ENCODE results near the gene EFNA5. TPM values are rescaled to one million over a fixed set of nuclear protein-coding genes. Genes with fewer than 3 reads are reported as not detected.
A peak's percentile ranks its signal among the peaks of the same experiment; 100 is the strongest.

Gene EFNA5
- total RNA-seq, 1 donor from 2014 or later: 20.8 TPM

- peak; percentile 84 for DNase-seq
Observed at GRCh38 chr5:107389130-107389774, 281.5 kb downstream of the EFNA5 start.

DNA sequence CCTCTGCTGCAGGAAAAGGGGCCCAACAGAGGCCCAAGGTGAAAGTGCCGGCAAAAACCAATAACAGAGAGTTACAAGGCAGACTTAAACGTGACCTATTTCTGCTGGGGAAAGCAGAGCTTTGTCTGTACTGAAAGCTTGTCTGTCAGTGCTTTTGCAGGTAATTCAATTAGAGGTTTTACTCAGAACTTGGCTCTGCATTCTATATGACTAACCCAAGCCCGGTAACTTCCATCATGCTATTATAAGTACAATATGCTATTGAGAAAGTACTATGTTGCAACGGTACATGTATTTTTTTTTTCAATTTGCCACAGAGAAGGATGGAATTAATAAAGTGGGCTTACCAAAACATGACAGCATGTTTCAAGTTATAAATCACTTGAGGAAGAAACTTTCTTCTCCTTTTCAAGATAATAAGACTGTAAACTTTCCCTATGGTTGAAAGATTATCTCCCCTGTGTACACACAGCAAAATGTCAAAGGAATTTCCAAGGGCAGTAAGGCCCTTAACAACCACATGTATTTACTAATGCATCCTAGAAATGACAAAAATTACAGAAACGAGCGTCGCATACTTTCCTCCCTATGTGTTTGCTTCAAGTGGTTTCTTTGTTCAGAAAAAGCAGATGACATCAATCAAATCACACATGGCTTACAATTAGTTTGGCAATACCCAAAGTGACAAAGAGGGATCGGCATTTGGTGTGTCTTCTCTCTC lies 282.4 kb downstream of the EFNA5 start:
- DNase-seq: peak; percentile 91

GRCh38 chr5:107387526-107388140 lies 283.1 kb downstream of the EFNA5 start:
- no peak for DNase-seq

- no peak for DNase-seq
Observed at GRCh38 chr5:107385708-107386107, 285.0 kb downstream of the EFNA5 start.

DNA sequence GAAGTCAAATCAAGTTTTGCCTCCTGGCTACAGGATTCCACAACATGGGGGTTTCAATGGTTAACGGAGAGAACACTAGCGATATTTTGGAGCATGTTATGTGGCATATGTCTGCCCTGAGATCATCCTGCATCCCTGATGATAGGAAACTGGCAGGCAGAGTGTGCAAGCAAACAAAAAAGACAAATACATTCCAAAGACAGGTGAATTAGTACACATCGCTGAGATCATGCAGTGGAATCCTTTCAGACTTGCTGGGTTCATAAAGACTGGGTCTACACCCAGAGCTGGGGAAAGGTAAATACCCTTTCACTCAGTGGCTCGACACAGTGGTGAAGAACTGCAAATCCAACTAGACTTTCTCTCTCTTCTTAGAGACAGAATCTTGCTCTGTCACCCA lies 286.5 kb downstream of the EFNA5 start:
- no peak for DNase-seq

GRCh38 chr5:107383414-107383813 lies 287.3 kb downstream of the EFNA5 start:
- DNase-seq: no peak

- DNase-seq: no peak
Observed at GRCh38 chr5:107381189-107381856, 289.4 kb downstream of the EFNA5 start.

DNA sequence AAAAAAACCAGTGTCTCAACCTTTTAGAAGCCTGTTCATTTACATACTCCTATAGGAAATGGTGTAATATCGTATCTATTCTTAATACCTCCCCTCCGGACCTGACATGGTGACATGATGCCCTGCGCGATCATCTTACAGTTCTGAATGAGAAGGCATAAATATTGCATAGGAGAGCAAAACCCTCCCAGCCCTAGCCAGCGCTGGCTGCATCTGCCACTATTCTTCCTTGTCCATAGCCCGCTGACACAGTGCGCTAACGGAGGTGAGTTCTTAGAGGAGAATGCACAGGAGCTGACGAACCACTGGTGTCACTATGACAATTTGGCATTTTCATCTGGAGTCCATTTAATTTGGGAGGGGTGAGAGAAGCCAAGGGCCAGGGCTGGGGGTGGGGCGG lies 290.1 kb downstream of the EFNA5 start:
- no peak for DNase-seq

- no peak for DNase-seq
Observed at GRCh38 chr5:107378218-107378899, 292.4 kb downstream of the EFNA5 start.

GRCh38 chr5:107377277-107377609 lies 293.5 kb downstream of the EFNA5 start:
- DNase-seq: no peak

DNA sequence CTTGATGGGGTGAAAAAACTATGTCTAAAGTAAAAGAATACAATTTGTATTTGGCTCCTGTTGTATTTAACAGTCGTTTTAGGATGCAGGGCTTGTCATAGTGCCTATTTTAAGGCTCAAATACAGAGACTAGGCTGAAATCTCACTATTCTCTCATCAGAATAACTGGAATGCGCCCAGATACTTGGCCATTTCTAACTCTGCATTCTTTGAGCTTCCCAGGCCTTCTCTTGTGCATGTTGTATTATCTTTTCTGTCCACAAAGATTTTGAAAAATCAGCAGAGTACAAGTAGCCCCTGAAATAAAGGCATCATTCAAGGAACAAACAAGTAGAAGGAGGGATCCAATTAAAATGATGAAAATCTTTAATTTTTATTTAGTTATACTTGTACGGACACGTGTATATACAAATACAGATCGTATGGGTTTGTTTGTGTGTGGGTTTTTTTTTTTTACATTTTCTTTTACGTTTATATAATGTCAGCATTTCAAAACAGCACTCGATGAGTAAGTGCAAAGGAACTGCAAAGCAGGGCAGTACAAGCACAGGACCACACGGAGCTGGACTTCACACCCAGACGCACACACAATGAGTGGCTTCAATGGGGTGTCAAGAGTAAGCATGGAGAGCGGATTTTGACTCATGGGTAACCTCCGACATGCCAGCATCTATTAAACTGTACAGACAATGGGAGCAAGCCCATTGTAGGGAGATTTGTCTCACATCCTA lies 294.0 kb downstream of the EFNA5 start:
- DNase-seq: no peak

DNA sequence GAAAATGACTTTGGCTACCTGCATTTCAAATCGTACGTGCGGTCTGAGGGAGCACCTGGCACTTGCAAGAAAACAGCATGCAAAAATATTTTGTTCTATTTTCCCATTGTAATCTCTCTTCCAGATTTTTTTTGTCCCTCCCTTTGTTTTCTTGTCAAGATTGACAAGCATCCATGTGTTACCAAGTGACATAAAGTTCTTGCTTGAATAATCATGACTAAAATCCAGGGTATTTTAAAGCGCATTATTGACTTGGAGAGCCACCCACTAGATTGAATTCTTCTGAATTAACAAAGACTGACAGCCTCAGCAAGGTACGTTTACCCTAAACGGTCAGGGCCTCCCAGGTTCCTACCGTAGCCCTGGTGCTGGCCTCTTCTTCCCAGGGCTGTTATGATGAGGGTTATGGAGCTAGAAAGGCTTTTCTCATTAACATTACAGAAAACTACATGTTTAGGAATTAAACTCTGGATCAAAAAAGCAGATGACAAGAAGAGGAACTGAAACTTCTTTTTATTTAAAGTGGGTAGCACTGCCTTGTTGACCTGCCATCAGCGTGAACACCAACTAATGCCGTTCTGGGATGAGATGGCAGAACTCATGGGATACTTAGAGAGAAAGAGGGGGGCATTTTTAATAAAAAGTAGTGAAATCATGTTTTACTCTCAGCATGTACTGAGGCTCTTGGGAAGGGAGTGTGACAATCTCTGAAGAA lies 297.0 kb downstream of the EFNA5 start:
- DNase-seq: no peak

DNA sequence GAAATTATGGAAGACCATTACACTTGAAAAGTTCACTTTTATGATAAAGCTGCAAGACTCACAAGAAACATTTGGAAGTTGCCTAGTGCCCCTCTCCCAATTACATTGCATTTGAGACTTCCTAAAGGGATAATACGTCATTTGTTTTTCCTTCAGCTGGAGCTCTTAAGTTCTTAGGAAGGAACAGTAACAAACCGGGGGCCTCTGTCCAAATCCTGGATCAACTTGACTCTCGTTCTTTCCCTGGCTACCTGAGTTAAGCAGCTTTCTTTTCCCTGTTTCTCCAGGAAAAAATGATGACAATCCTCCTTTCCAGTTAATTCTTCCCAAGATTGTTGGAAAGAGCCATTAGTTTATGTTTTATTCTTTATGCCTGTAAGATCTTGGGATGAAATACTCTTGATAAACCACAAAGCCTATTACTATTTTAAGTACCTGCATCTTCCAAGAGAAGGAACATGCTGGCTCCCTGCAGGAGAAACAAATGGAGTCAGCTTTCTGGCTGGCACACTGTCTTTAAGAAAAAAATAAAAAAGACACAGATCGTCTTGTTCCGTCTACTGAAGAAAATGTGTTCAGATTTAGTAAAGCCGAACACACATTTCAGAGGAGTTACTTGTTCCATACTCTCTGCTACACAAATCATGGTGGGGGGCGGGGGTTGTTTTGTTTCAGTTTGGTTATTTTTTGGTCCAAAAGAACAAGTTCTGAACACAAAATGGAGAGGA lies 297.9 kb downstream of the EFNA5 start:
- no peak for DNase-seq

GRCh38 chr5:107370396-107370968 lies 300.3 kb downstream of the EFNA5 start:
- DNase-seq: no peak

GRCh38 chr5:107369622-107370021 lies 301.1 kb downstream of the EFNA5 start:
- no peak for DNase-seq

DNA sequence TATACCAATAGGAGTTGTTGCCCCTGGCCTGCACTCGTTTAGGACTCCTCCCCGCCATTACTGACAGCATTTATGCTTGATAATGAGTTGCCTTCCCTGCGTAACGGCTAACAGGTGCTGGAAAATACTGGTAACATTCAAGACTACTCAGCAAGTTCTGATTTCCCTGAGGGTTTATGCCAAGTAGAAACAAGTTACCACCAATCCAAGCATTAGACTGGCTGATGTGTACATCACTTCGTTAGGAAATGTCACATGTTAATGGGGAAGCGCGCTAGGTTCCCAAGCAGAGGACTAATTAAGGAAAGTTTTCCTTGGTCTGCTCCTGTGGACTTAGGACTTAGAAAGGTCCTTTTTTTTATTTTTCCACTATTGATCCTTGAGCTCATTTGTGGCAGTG lies 302.1 kb downstream of the EFNA5 start:
- no peak for DNase-seq

GRCh38 chr5:107367939-107368338 lies 302.8 kb downstream of the EFNA5 start:
- no peak for DNase-seq

DNA sequence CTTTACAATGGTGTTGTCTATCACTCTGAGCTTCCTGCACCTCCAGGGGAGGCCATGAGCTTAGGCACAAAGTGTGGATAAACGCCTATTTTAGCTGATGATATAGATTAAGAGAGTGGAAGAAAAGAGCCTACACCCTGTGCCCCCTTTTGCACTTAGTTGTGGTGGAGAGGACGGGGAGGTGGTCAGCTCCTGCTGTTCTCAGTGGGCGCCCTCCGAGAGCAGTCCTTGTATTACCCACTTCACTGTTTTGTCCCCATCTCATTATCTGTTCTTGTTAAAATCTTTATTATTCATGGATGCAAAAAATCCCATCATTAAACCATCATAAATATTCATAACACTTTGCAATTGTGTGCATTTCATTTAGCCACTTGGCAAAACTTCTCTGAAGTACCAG lies 303.3 kb downstream of the EFNA5 start:
- DNase-seq: no peak

DNA sequence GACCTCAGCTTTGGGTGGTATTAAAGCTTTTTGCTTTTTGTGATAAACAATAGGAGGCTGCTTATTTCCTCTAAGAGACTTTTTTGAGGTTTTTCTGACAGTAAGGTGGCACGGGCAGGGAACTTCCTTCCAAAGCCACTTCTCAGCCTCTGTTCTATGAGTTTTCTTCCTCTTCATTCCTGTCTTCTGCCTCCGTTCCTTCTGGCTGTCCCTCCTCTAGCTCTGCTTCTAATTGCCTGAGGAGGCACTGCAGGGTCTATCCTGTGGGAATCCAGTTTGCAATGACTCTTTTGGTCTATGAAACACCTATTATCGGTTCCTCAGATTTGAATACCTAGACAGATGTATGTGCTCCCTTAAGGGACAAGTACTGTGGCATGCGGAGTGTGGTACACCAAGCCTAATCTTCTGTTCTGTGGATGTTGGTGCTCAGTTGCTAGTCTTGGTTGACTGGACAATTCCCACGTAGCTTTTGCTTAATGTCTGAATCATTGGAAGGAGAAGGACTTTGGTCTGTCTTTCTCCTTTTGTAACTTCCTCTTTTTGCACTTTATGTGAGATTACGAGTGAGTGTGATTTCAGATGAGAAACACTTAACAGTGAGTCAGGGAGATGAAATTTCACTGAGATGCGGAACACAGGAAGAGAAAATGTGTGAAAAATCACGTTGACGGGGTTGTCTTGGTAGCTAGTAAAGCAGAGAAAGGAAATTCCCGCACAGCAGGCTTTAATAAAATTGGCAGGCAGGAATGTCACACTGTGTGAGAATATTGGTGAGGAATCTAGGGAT lies 305.2 kb downstream of the EFNA5 start:
- DNase-seq: no peak
